Loucy (cell line): Measurements from ENCODE around the gene QSOX1.

Experiments
- CTCF ChIP-seq: fragments of 200-600 bp; sonication (generic); conservative IDR thresholded peaks from 2 replicates; pipeline ENCODE4 v1.5.1; 2014; ENCODE audit warnings: mild to moderate bottlenecking, antibody characterized with exemption, low read length
- EZH2phosphoT487 ChIP-seq: fragments of 200-600 bp; IDR thresholded peaks from 2 replicates; pipeline ENCODE4 v1.6.1; 2018; ENCODE audit warnings: antibody characterized with exemption, mild to moderate bottlenecking, moderate library complexity, borderline replicate concordance

- no peak for TF ChIP-seq CTCF
- no peak for TF ChIP-seq EZH2phosphoT487
Observed at GRCh38 chr1:180170546-180171151, 16.0 kb downstream of the QSOX1 start.
